K562 (cell line): ENCODE results near the gene RUNX1. TPM values are rescaled to one million over a fixed set of nuclear protein-coding genes. Genes with fewer than 3 reads are reported as not detected.

Source experiments
- CBFA2T2 ChIP-seq: fragments of 450-650 bp; conservative IDR thresholded peaks from 2 replicates; pipeline ENCODE4 v1.6.1; 2017; ENCODE audit warnings: mild to moderate bottlenecking
- JUND ChIP-seq, 2 experiments: IDR thresholded peaks; 2 replicates in 1 of 2; 3 replicates in 1 of 2; pipeline ENCODE4 v1.6.1; 2011; ENCODE audit warnings: borderline replicate concordance in 2 of 2, low read depth in 2 of 2, low read length in 2 of 2, improper control_type of control experiment in 1 of 2, missing biosample characterization in 1 of 2, missing genetic modification characterization in 1 of 2, missing genetic modification reagents in 1 of 2
- RCOR1 ChIP-seq, 2 experiments: IDR thresholded peaks; 2 replicates each; pipeline ENCODE4 v1.6.1; 2012; ENCODE audit warnings: low read depth in 2 of 2, low read length in 2 of 2, borderline replicate concordance in 1 of 2, improper control_type of control experiment in 1 of 2
- SMARCE1 ChIP-seq: fragments of 450-650 bp; IDR thresholded peaks from 2 replicates; pipeline ENCODE4 v1.7.1; 2016; ENCODE audit warnings: mild to moderate bottlenecking
- TCF3 ChIP-seq: sonication (generic); formaldehyde crosslinking; IDR thresholded peaks from 2 replicates; pipeline ENCODE4 v1.4.0; 2020; ENCODE audit warnings: mild to moderate bottlenecking, missing genetic modification reagents
- TEAD4 ChIP-seq, 2 experiments: sonication (generic) in 1 of 2; formaldehyde crosslinking in 1 of 2; IDR thresholded peaks; 2 replicates each; pipeline versions ENCODE4 v1.6.1 to v1.8.0; 2012 to 2022; ENCODE audit warnings: borderline replicate concordance in 1 of 2, inconsistent platforms in 1 of 2, low read length in 1 of 2, mild to moderate bottlenecking in 1 of 2, missing genetic modification reagents in 1 of 2
- ZBTB34 ChIP-seq: fragments of 250-450 bp; sonication (Bioruptor Pico); IDR thresholded peaks from 2 replicates; pipeline ENCODE4 v1.8.0; 2021; ENCODE audit warnings: mild to moderate bottlenecking, moderate library complexity
- polyA plus RNA-seq, 8 experiments: library from polyadenylated mRNA; depleted of rRNA in 4 of 8; stranded (reverse) in 5 of 8; unstranded in 3 of 8; fragments of >200 nt; fragmentation: Nextera tagmentation in 2 of 8; fragmentation: Illumina TruSeq in 1 of 8; extraction: Ambion mirVana in 2 of 8; extraction: Trizol in 1 of 8; gene quantifications; 2 replicates each; pipeline versions ENCODE4 v1.2.1 to v1.2.3, GENCODE V29; 2011 to 2014; ENCODE audit warnings: inconsistent platforms in 1 of 8, missing spikeins in 1 of 8
- total RNA-seq, 7 experiments: library from RNA; depleted of rRNA in 6 of 7; stranded (reverse); fragments of >200 nt in 6 of 7; fragmentation: Illumina TruSeq in 2 of 7; extraction: Trizol in 2 of 7; gene quantifications; 2 replicates each; pipeline versions ENCODE4 v1.2.1 to v1.2.3, GENCODE V29; 2011 to 2021; ENCODE audit warnings: low replicate concordance in 1 of 7
- TF ChIP-seq, protein P1 (sequence below), 2 experiments: fragments of 200-800 bp in 1 of 2; sonication (Bioruptor generic) in 1 of 2; sonication (generic) in 1 of 2; formaldehyde crosslinking in 1 of 2; IDR thresholded peaks in 1 of 2; conservative IDR thresholded peaks in 1 of 2; 2 replicates each; pipeline versions ENCODE4 v1.5.0 to v1.6.1; 2016 to 2020; ENCODE audit warnings: missing compliant biosample characterization in 1 of 2, missing genetic modification characterization in 1 of 2, missing genetic modification reagents in 1 of 2
- TF ChIP-seq, protein P2 (sequence below): fragments of 450-650 bp; IDR thresholded peaks from 2 replicates; pipeline ENCODE4 v1.6.1; 2016
- TF ChIP-seq, protein P3 (sequence below): sonication (generic); formaldehyde crosslinking; IDR thresholded peaks from 2 replicates; pipeline ENCODE4 v1.8.1; 2023; ENCODE audit warnings: mild to moderate bottlenecking, missing genetic modification reagents, moderate library complexity

RUNX1 gene
- total and polyA plus RNA-seq, 9 of the 15 experiments (the other 6 are each of a cell fraction or from before 2014, with no cell fraction given): 2.2 to 68.6 (median 17.8) TPM

DNA sequence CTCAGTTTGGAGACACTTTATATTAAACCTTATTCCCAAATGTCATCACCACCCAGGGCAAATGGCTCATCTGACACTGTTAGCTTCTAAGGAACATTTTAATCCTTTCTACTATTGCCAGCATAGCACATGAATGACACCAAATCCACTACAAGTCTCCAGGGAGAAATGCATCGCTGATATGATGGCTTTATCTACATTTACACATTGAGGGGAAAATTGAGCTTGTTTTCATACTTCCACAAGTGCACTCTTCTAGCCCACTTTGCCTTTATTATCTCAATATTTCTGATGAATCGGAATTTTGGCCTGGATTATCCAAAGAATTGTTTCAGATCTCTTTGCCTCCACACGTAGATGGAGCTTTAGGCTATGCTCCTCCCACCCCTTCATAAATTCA is 75.4 kb downstream of the RUNX1 start (continued):
- TF ChIP-seq, protein P1, sequence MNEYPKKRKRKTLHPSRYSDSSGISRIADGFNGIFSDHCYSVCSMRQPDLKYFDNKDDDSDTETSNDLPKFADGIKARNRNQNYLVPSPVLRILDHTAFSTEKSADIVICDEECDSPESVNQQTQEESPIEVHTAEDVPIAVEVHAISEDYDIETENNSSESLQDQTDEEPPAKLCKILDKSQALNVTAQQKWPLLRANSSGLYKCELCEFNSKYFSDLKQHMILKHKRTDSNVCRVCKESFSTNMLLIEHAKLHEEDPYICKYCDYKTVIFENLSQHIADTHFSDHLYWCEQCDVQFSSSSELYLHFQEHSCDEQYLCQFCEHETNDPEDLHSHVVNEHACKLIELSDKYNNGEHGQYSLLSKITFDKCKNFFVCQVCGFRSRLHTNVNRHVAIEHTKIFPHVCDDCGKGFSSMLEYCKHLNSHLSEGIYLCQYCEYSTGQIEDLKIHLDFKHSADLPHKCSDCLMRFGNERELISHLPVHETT (CRISPR knock-in tag; conservative IDR thresholded peaks at IDR 0.05 in 1 of 2, IDR thresholded peaks at IDR 0.05 in 1 of 2): 0 out of 4 replicates have a peak, but pooled peaks of 1 of the 2 experiments have one; percentile 25
- TF ChIP-seq ZBTB34 (CRISPR knock-in tag): no peak
- TF ChIP-seq, protein P2, sequence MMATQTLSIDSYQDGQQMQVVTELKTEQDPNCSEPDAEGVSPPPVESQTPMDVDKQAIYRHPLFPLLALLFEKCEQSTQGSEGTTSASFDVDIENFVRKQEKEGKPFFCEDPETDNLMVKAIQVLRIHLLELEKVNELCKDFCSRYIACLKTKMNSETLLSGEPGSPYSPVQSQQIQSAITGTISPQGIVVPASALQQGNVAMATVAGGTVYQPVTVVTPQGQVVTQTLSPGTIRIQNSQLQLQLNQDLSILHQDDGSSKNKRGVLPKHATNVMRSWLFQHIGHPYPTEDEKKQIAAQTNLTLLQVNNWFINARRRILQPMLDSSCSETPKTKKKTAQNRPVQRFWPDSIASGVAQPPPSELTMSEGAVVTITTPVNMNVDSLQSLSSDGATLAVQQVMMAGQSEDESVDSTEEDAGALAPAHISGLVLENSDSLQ: peak; percentile 44; the same call in 1 of the 2 replicates
- TF ChIP-seq SMARCE1: 0 out of 2 replicates have a peak, but pooled peaks have one; percentile 22
- TF ChIP-seq TCF3 (CRISPR knock-in tag): peak; percentile 76
- TF ChIP-seq JUND (IDR thresholded peaks at IDR 0.05; ENCODE audit: borderline replicate concordance, low read depth, low read length): no peak; the same call in 1 of the 2 replicates
- 0 out of 3 replicates have a peak, but pooled peaks have one; percentile 18 for TF ChIP-seq JUND (tag; IDR thresholded peaks at IDR 0.05; ENCODE audit: borderline replicate concordance, low read depth, low read length)
- TF ChIP-seq CBFA2T2: peak; percentile 50
- 0 out of 4 replicates have a peak, but pooled peaks of 1 of the 2 experiments have one; percentile 32 for TF ChIP-seq RCOR1 (IDR thresholded peaks at IDR 0.05; ENCODE audit: borderline replicate concordance in 1 of 2, low read depth in 2 of 2, low read length in 2 of 2)
- TF ChIP-seq TEAD4 (IDR thresholded peaks at IDR 0.05; ENCODE audit: low read length): peak; percentile 69; the same call in 1 of the 2 replicates
- no peak for TF ChIP-seq TEAD4 (CRISPR knock-in tag; IDR thresholded peaks at IDR 0.05; ENCODE audit: borderline replicate concordance)
- TF ChIP-seq, protein P3, sequence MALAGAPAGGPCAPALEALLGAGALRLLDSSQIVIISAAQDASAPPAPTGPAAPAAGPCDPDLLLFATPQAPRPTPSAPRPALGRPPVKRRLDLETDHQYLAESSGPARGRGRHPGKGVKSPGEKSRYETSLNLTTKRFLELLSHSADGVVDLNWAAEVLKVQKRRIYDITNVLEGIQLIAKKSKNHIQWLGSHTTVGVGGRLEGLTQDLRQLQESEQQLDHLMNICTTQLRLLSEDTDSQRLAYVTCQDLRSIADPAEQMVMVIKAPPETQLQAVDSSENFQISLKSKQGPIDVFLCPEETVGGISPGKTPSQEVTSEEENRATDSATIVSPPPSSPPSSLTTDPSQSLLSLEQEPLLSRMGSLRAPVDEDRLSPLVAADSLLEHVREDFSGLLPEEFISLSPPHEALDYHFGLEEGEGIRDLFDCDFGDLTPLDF (CRISPR knock-in tag): no peak
